Measurements from ENCODE around the gene ESYT2.

- TF ChIP-seq CTCF (conservative IDR thresholded peaks at IDR 0.05) (no peak), EZH2 (IDR thresholded peaks at IDR 0.05; ENCODE audit: low read depth) (no peak)
These were observed 39.6 kb upstream of the ESYT2 start for GRCh38 chr7:158868764-158869410.
